Endodermal cell (in vitro differentiated cells): Measurements from ENCODE around the gene ZNF678. TPM values are rescaled to one million over a fixed set of nuclear protein-coding genes. Genes with fewer than 3 reads are reported as not detected.

Source experiments
- DNase-seq: peaks from one replicate; pipeline ENCODE4 v3.0.0-alpha.2; 2017
- H3K27ac ChIP-seq: 2 replicates; pipeline ENCODE4 v1.5.1; 2013; ENCODE audit warnings: mild to moderate bottlenecking, low read depth, low read length, moderate library complexity
- H3K27me3 ChIP-seq: 2 replicates; pipeline ENCODE4 v1.6.1; 2013; ENCODE audit warnings: mild to moderate bottlenecking, low read length, moderate library complexity; ENCODE audit not compliant: insufficient read depth, control insufficient read depth, poor library complexity, severe bottlenecking
- H3K36me3 ChIP-seq: 2 replicates; pipeline ENCODE4 v1.7.0; 2013; ENCODE audit warnings: mild to moderate bottlenecking, low read length, moderate library complexity; ENCODE audit not compliant: control insufficient read depth, insufficient read depth
- H3K4me1 ChIP-seq: one replicate; pipeline ENCODE4 v1.7.0; 2013; ENCODE audit warnings: low read length; ENCODE audit not compliant: control insufficient read depth, insufficient read depth
- H3K4me3 ChIP-seq: 2 replicates; pipeline ENCODE4 v1.5.1; 2013; ENCODE audit warnings: mild to moderate bottlenecking, low read length, moderate library complexity
- H3K9ac ChIP-seq: 2 replicates; pipeline ENCODE4 v1.6.1; 2013; ENCODE audit warnings: mild to moderate bottlenecking, low read length, moderate library complexity; ENCODE audit not compliant: poor library complexity, severe bottlenecking; ENCODE audit errors: extremely low read depth
- H3K9me3 ChIP-seq: 2 replicates; pipeline ENCODE4 v1.6.1; 2013; ENCODE audit warnings: mild to moderate bottlenecking, low read length, moderate library complexity; ENCODE audit not compliant: control insufficient read depth
- H3K27ac Mint-ChIP-seq: 2 replicates; pipeline ENCODE4 v1.8.0; 2020; ENCODE audit warnings: mixed read lengths
- H3K27me3 Mint-ChIP-seq: 2 replicates; pipeline ENCODE4 v1.8.0; 2021; ENCODE audit warnings: mild to moderate bottlenecking, mixed read lengths; ENCODE audit not compliant: insufficient read depth
- H3K36me3 Mint-ChIP-seq: 2 replicates; pipeline ENCODE4 v1.8.0; 2020; ENCODE audit warnings: low read depth, mixed read lengths
- H3K4me1 Mint-ChIP-seq: 2 replicates; pipeline ENCODE4 v1.8.0; 2020; ENCODE audit warnings: mixed read lengths
- H3K4me3 Mint-ChIP-seq: 2 replicates; pipeline ENCODE4 v1.8.0; 2020; ENCODE audit warnings: mild to moderate bottlenecking, moderate library complexity, mixed read lengths
- H3K9me3 Mint-ChIP-seq: 2 replicates; pipeline ENCODE4 v1.8.0; 2020; ENCODE audit warnings: mild to moderate bottlenecking, mixed read lengths
- CTCF ChIP-seq: fragments of 200-600 bp; sonication (generic); conservative IDR thresholded peaks from 2 replicates; pipeline ENCODE4 v1.5.0; 2021; ENCODE audit warnings: antibody characterized with exemption, mild to moderate bottlenecking
- WGBS, 2 experiments: methylation state at CpG; one replicate each; pipeline versions ENCODE4 v1.1.5 to v1.1.7; 2013; ENCODE audit warnings: missing lambda C conversion rate in 2 of 2, mixed read lengths in 1 of 2; ENCODE audit not compliant: insufficient coverage in 1 of 2, insufficient read length in 1 of 2; 5-methylcytosine and 5-hydroxymethylcytosine counted together
- total RNA-seq, 2 donors: library from RNA; stranded (reverse); fragmentation: NEBNext Ultra II Directional in 1 of 2; extraction: Animal tissue kit (Norgen Biotek cat#: 25700) in 1 of 2; gene quantifications; 2 replicates in 1 of 2; 3 replicates in 1 of 2; pipeline ENCODE4 v1.2.1, GENCODE V29; 2021

ZNF678 gene
- total RNA-seq, 2 donors from 2014 or later, result 23.1 to 24.3 TPM

GRCh38 chr1:227635596-227635995, 72.2 kb downstream of the ZNF678 start:
- Mint-ChIP-seq H3K36me3 (peaks cover 53% of the 10 kb centered on the region), H3K4me1 (no peaks in the 10 kb centered on the region), H3K27me3 (no peaks in the 10 kb centered on the region), H3K9me3 (peaks cover 28% of the 10 kb centered on the region), H3K4me3 (no peak overlapping the region), H3K27ac (no peak overlapping the region)
- TF ChIP-seq CTCF, result no peak
- Histone ChIP-seq H3K4me3 (no peak overlapping the region), H3K9me3 (peaks cover 67% of the 10 kb centered on the region), H3K27me3 (no peaks in the 10 kb centered on the region), H3K36me3 (peaks cover 4% of the 10 kb centered on the region), H3K27ac (no peak overlapping the region), H3K9ac (no peak overlapping the region), H3K4me1 (no peaks in the 10 kb centered on the region)
- 93 to 100% methylated on average over 4 to 9 of the region's 9 CpGs for WGBS, 2 experiments
- DNase-seq, result no peak

- H3K9me3 Mint-ChIP-seq, result peaks cover 88% of the 10 kb centered on the region
- Histone ChIP-seq H3K9ac (no peak overlapping the region), H3K27ac (no peak overlapping the region), H3K4me1 (no peaks in the 10 kb centered on the region), H3K27me3 (no peaks in the 10 kb centered on the region), H3K4me3 (peak overlapping the region; percentile 72), H3K9me3 (peaks cover 99% of the 10 kb centered on the region), H3K36me3 (peaks cover 76% of the 10 kb centered on the region)
- TF ChIP-seq CTCF, result no peak
- no peaks in the 10 kb centered on the region for H3K4me1 Mint-ChIP-seq
- no peak for DNase-seq
- H3K27ac Mint-ChIP-seq, result no peak overlapping the region
- no peak overlapping the region for H3K4me3 Mint-ChIP-seq
- H3K36me3 Mint-ChIP-seq, result peaks cover 81% of the 10 kb centered on the region
- WGBS, 2 experiments, result 88 to 100% methylated on average over 1 to 2 of the region's 2 CpGs
- H3K27me3 Mint-ChIP-seq, result no peaks in the 10 kb centered on the region
These were observed 91.1 kb downstream of the ZNF678 start for GRCh38 chr1:227654431-227654830.

GRCh38 chr1:227654858-227655752, 91.7 kb downstream of the ZNF678 start:
- Histone ChIP-seq H3K27ac (no peak overlapping the region), H3K27me3 (no peaks in the 10 kb centered on the region), H3K36me3 (peaks cover 75% of the 10 kb centered on the region), H3K4me3 (peak overlapping the region; percentile 72), H3K9me3 (peaks cover 99% of the 10 kb centered on the region), H3K4me1 (no peaks in the 10 kb centered on the region), H3K9ac (no peak overlapping the region)
- Mint-ChIP-seq H3K27me3 (no peaks in the 10 kb centered on the region), H3K4me1 (no peaks in the 10 kb centered on the region), H3K36me3 (peaks cover 79% of the 10 kb centered on the region), H3K9me3 (peaks cover 87% of the 10 kb centered on the region), H3K4me3 (no peak overlapping the region), H3K27ac (no peak overlapping the region)
- 91 to 93% methylated on average over 4 to 5 of the region's 6 CpGs for WGBS, 2 experiments
- TF ChIP-seq CTCF, result no peak
- no peak for DNase-seq
